GM21526 (cell line): ENCODE measurements around the gene IL17RB.

Experiments used
- ATAC-seq: cut with Tn5 transposase; IDR thresholded peaks from one replicate; pipeline ENCODE4 v1.9.1; 2021; ENCODE audit warnings: moderate library complexity; ENCODE audit not compliant: unreplicated experiment, low FRiP score

Gene IL17RB

DNA sequence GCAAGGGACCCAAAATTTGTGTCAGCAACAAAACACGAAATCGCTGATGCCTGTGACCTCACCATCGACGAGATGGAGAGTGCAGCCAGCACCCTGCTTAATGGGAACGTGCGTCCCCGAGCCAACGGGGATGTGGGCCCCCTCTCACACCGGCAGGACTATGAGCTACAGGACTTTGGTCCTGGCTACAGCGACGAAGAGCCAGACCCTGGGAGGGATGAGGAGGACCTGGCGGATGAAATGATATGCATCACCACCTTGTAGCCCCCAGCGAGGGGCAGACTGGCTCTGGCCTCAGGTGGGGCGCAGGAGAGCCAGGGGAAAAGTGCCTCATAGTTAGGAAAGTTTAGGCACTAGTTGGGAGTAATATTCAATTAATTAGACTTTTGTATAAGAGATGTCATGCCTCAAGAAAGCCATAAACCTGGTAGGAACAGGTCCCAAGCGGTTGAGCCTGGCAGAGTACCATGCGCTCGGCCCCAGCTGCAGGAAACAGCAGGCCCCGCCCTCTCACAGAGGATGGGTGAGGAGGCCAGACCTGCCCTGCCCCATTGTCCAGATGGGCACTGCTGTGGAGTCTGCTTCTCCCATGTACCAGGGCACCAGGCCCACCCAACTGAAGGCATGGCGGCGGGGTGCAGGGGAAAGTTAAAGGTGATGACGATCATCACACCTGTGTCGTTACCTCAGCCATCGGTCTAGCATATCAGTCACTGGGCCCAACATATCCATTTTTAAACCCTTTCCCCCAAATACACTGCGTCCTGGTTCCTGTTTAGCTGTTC is 35.0 kb upstream of the IL17RB start:
- ATAC-seq: no peak

GRCh38 chr3:53812434-53812833 is 33.9 kb upstream of the IL17RB start:
- no peak for ATAC-seq

DNA sequence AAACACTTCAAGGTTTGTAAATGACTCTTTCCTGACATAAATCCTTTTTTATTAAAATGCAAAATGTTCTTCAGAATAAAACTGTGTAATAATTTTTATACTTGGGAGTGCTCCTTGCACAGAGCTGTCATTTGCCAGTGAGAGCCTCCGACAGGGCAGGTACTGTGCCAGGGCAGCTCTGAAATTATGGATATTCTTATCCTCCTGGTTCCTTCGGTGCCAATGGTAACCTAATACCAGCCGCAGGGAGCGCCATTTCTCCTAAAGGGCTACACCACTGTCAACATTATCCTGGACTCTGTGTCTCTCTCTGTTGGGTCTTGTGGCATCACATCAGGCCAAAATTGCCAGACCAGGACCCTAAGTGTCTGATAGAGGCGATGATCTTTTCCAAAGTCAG is 33.1 kb upstream of the IL17RB start:
- no peak for ATAC-seq

- no peak for ATAC-seq
These were observed 32.5 kb upstream of the IL17RB start for GRCh38 chr3:53813876-53814275.

GRCh38 chr3:53815067-53815466 is 31.3 kb upstream of the IL17RB start:
- ATAC-seq: no peak

- ATAC-seq: no peak
These were observed 30.7 kb upstream of the IL17RB start for GRCh38 chr3:53815651-53816050.

GRCh38 chr3:53816425-53816824 is 29.9 kb upstream of the IL17RB start:
- no peak for ATAC-seq

GRCh38 chr3:53817211-53817610 is 29.2 kb upstream of the IL17RB start:
- ATAC-seq: no peak

DNA sequence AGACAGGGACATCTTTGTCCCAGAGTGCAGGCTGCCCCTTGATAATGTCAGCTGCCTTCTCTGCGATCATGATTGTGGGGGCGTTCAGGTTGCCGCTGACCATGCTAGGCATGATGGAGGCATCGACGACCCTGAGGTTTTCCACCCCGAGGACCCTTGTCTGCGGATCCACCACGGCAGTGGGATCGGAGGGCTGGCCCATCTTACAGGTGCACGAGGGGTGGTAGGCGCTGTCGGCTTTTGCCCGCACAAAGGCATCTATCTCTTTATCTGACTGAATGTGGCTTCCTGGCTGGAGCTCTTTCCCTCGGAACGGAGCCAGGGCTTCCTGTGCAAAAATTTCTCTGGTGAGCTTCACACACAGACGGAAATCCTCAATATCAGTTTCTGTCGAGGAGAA is 28.6 kb upstream of the IL17RB start:
- ATAC-seq: no peak

GRCh38 chr3:53818221-53819162 is 27.9 kb upstream of the IL17RB start:
- no peak for ATAC-seq

DNA sequence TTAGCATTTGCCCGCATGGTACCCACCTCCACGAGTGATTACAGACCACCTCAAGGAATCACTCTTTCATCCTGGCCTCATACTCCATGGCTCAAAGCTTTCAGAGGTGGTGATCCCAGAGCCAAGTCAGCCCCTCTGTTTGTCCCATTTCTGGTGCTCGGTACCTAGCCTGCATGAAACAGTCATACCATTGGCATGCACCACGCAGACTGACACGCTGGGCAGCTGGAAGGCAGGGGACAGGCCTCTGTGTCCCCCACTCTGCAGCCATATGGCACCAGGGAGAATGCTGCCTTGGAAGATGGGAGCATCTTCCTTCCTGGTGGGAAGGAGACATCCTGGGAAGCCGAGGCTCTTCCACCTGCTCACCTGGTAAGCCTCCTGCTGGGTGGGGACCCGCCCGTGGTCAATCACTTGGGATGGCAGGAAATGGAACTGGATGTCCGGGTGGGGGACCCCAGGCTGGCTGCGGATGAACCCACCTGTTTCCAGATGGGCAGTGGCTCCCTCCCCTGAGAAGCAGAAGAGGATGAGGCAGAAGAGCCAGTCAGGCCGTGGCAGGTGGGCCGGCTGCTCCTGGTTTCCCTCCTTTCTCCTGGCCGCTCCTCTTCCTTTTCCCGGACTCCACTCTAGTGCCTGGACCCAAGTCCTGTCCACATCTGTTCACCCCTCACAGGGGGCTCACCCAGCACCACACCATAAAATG is 27.1 kb upstream of the IL17RB start:
- no peak for ATAC-seq

DNA sequence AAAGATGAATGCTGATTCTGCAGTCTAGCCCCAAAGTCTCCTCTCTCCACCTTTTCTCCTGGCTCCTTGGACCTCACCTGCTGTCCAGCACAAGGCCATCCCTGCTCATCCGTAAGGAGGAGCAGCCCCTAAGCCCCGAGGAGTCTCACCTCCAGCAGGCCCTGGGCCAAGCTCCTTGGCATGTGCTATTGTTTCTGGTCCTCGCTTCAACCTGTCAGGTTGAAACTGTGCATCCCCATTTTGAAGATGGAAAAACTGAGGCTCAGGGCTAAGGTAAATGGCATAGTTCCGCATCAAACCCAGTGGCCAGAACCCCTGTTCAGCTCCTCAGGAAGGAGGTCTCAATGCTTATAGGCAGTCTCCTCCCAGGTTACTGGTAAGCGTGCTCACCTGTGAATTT is 26.3 kb upstream of the IL17RB start:
- ATAC-seq: no peak

DNA sequence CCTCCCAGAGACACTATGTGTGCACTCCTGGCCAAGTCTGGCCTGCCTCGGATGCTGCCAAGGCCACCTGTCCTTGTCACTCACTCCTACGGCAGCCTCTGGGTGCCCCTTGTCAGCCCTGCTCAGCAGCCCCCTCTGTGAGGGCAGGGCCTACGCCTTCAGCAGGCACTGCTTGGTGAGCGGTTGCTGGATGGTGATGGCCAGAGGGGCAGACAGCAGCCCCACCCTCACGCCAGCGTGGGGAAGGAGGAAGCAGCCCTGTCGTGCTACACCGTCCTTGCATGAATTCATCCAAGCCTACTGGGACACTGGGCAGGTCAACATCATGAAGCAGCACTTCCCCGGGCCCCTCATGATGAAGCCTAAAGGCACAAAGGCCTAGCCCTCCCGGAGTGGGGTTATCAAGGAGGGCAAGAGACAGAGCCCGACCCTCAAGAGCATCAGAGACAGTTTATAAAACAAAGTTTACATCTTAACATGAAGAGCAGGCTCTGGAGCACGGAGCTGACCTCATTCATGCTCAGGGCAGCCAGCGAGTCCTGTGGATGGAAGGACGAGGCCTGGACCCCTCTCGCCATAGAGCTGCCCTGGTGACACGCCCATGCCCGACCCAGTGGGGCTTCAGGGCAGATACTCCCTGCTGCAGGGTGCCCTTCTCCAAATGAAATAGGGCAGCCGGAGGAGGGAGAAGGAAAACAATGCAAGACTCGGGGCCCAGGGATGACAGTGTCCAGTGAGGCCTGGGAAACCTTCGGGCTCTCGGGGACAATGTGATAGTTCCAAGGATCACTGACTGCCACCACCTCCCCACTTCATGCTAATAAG is 25.4 kb upstream of the IL17RB start:
- no peak for ATAC-seq

DNA sequence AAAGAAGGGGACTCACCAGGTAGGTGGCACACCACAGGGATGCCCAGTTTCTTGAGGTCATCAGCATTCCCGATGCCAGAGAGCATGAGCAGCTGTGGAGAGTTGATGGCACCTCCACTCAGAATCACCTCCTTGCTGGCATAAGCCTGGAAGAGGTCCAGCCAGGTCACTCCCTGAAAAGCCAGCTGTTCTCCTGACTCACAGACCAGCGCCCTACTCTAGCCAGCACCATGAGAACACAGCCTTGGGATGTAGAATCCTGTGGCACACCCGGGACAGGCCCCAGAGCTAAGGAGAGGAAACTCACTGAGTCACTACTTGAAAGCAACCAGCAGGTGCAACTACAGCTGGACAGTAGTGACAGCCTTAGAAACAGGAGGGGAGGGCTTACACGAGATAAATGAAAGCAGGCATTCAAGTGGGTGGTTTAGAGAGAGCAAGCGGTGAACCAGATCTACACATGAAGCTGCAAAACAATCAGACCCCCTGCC is 24.7 kb upstream of the IL17RB start:
- peak; percentile 63 for ATAC-seq

DNA sequence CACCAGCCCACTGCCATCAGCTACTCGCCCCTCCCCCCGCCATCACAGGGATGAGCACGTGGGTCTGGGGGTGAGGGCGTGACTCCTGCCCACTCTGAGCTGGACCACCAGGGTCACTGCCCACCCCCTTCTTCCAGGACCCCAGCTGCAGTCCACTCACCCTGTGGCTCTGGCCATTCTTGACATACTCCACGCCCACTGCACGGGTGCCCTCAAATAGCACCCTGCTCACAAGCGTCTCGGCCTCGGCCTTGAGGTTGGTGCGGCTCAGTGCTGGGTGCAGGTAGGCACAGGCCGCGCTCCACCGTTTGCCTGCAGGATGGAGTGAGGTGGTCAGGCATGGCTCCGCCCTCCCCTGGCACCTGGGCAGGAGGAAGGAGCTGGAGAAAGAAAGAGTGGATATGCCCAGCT is 24.0 kb upstream of the IL17RB start:
- ATAC-seq: no peak

DNA sequence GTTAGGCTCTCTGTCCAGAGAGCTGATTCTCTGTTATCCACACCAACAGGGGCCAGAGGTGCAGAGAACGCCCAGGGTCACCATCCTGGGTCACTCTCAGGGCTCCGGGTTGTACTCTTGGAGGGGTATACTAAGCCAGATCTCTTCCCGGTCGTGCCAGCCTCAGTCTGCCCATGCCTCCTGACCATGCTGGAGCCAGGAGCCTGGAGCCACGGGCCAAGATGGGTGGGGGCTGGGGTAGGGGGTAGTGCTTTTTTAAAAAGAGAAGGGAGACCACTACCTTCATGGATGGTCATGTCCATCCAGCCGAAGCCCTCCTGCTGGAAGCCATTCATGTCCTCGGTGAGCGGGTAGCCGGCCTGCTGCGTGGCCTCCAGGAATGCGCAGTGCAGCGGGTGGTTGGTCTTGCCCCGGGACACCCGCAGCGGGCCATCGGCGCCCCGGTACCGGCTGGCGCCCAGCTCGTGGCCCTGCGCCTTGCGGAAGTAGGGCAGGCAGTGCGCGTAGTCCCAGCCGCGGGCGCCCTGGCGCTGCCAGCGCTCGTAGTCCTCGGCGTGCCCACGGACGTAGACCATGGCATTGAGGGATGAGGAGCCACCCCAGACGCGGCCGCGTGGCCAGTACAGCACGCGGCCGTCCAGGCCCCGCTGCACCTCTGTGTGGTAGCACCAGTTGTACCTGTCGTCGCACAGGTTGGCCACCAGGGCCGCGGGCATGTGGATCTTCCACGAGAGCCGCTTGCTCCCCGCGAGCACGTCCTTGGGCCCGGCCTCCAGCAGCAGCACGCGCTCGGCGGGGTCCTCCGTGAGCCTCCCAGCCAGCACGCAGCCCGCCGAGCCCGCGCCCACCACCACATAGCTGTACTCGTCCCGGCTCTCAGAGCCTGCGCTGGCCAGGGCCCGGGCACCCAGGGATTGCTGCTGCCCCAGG is 23.1 kb upstream of the IL17RB start:
- ATAC-seq: no peak

DNA sequence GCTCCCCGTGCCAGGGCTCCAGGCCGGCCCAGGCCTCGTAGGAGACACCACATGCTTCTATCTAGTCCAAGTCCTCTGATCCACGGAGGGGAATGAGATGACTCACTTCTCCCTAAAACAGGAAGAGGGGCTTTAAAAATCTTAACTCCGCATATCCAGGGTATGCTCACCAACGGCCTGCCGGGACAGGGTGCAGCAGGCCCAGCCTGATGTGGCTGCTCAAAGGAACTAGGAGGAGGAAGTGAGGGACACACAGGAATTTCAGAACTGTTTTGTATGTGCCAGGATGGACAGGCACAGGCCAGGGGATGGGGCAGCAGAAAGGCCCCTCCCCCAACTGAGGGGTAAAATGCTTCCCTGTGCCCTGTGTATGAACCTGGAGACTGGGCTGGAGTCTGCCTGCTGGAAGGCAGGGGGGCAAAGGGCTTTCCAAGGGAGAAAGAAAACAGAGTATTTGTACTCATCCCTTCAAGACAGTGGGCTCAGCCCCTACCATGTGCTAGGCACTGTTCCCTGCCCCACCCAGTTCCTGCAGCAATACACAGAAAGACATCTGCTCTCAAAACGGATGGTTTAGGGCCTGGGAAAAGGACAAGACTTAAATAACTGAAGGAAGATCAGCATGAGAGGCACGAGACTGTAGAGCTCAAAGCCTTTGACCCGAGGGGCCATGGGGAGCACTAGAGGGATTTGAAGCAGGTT is 22.3 kb upstream of the IL17RB start:
- no peak for ATAC-seq

DNA sequence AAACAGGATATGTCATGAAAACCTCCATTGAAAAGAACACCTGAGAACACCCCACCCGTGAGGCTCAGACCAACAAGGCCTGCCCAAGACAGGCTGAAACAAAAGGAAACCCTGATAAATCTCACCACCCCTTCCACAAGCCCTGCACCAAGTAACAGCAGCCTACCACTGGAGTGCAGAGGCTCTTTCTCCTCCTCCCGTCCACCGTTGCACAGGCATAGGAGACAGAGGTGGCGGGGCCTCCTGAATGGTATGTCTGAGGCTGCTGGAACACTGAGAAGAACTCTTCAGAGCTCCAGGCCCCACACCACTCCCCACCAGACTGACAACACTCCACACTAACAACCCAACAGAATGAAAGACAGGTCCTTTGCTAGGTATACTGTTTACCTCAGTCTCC is 21.6 kb upstream of the IL17RB start:
- ATAC-seq: no peak
